ENCODE data around the gene ACY1. TPM values are rescaled to one million over a fixed set of nuclear protein-coding genes. Genes with fewer than 3 reads are reported as not detected.
A peak's percentile ranks its signal among the peaks of the same experiment; 100 is the strongest.

ACY1 gene
- total and polyA plus RNA-seq, 2 of the 13 experiments (the other 11 are each of a cell fraction or from before 2014, with no cell fraction given) = 113 to 162 TPM

DNA sequence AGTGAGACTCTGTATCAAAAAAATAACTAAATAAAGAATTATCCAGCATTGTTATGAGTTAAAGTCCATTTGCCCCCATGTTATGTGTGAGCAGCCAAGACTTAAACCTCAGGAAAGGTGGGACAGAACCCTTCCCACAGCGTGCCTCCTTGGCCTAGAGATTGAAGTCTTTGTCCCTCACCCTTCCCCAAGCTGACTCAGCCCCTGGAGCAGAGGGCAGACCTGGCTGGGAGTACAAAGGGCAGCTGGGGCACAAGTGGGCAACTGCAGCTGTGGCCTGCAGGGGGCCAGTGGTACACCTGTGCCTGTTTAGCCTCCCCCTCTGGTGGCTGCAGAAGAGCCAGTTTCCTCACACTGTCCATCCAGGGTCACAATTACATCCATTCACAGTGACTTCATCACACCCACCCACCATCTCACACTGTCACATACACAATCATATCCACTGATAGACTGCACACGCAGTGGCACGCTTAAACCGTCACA is 940 bp upstream of the ACY1 start (continued):
- TF ChIP-seq ZNF572 (CRISPR knock-in tag; IDR thresholded peaks at IDR 0.05) = no peak
- no peak for TF ChIP-seq TCF12 (IDR thresholded peaks at IDR 0.05)
- TF ChIP-seq TCF12 (CRISPR knock-in tag; IDR thresholded peaks at IDR 0.05) = no peak
- TF ChIP-seq ZNF407 (CRISPR knock-in tag; IDR thresholded peaks at IDR 0.05; ENCODE audit: not compliant biosample characterization) = no peak
- peak; percentile 93; the same call in 1 of the 2 replicates for TF ChIP-seq ZNF550 (CRISPR knock-in tag; IDR thresholded peaks at IDR 0.05; ENCODE audit: borderline replicate concordance)
- no peak for TF ChIP-seq ZNF468 (CRISPR knock-in tag; IDR thresholded peaks at IDR 0.05)
- TF ChIP-seq HNRNPH1 (optimal IDR thresholded peaks at IDR 0.05; ENCODE audit: low read depth, low read length) = no peak
- TF ChIP-seq IKZF5 (CRISPR knock-in tag; IDR thresholded peaks at IDR 0.05) = peak; percentile 67; the same call in 1 of the 2 replicates
- peak; percentile 65; the same call in 1 of the 2 replicates for TF ChIP-seq SPEN (CRISPR knock-in tag; IDR thresholded peaks at IDR 0.05; ENCODE audit: low read depth)
- TF ChIP-seq LRRFIP1 (CRISPR knock-in tag; conservative IDR thresholded peaks at IDR 0.05) = no peak
- no peak for TF ChIP-seq SNAPC4 (CRISPR knock-in tag; IDR thresholded peaks at IDR 0.05)
- no peak; the same call in 1 of the 2 replicates for TF ChIP-seq ZNF598 (CRISPR knock-in tag; IDR thresholded peaks at IDR 0.05; ENCODE audit: borderline replicate concordance)

Measured in HepG2 (cell line).